ENCODE measurements around the gene CLPTM1L.

GRCh38 chr5:1268056-1268455 is 76.8 kb downstream of the CLPTM1L start:
- TF ChIP-seq EZH2 (IDR thresholded peaks at IDR 0.05) = no peak
- TF ChIP-seq POLR2AphosphoS5 (IDR thresholded peaks at IDR 0.05; ENCODE audit: borderline replicate concordance, low read depth, low read length) = no peak
